ENCODE data around the gene TMEM272. TPM values are rescaled to one million over a fixed set of nuclear protein-coding genes. Genes with fewer than 3 reads are reported as not detected.

Gene TMEM272
- total and polyA plus RNA-seq, 2 experiments from 2014 or later, result 0.11 to 0.76 TPM

DNA sequence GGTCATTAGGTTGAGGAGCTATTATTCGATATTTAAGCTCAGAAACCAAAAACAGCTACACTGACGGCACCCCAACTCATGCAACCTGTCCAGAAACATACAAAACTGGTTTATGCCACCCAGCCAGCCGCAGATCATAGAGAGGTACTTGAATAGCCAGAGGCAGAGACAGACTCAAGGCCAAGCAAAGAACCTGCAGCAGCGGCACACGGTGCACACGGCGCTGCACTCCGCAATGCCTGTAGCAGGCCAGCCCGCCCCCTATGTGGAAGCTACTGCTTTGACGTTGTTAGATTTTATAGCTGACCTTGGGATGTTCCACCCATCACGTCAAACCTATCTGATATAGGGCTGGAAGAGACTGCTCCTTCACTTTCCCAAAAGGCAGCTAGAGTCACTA is 29.1 kb downstream of the TMEM272 start:
- DNase-seq (ENCODE audit: low spot score), result no peak
- no peaks in the 10 kb centered on the region for H3K36me3 ChIP-seq (ENCODE audit: insufficient read depth)
- Mint-ChIP-seq H3K27ac (no peak overlapping the region), H3K4me3 (no peak overlapping the region), H3K27me3 (ENCODE audit: insufficient read depth, low read depth, poor library complexity) (peaks cover 4% of the 10 kb centered on the region), H3K4me1 (peaks cover 39% of the 10 kb centered on the region), H3K36me3 (ENCODE audit: low read depth) (no peaks in the 10 kb centered on the region), H3K9me3 (no peaks in the 10 kb centered on the region)
- no peaks in the 10 kb centered on the region for H4K20me1 ChIP-seq (replicated peaks; ENCODE audit: insufficient read depth)
- H3K27me3 ChIP-seq (ENCODE audit: insufficient read depth), result no peaks in the 10 kb centered on the region
- no peak overlapping the region for H2AFZ ChIP-seq
- no peak overlapping the region for H3K27ac ChIP-seq (ENCODE audit: low read depth)
- H3K4me1 ChIP-seq (ENCODE audit: insufficient read depth), result peaks cover 31% of the 10 kb centered on the region
- no peak for ATAC-seq
- no peak overlapping the region for H3K4me2 ChIP-seq
- H3K9me2 ChIP-seq (ENCODE audit: insufficient read depth), result no peaks in the 10 kb centered on the region
- no peak for TF ChIP-seq ZNF331 (CRISPR knock-in tag; IDR thresholded peaks at IDR 0.05; ENCODE audit: low read depth)
- TF ChIP-seq JUNB (IDR thresholded peaks at IDR 0.05; ENCODE audit: unreplicated experiment), result no peak
- TF ChIP-seq POLR2AphosphoS5 (IDR thresholded peaks at IDR 0.05; ENCODE audit: low read depth), result no peak
- TF ChIP-seq, protein P1, sequence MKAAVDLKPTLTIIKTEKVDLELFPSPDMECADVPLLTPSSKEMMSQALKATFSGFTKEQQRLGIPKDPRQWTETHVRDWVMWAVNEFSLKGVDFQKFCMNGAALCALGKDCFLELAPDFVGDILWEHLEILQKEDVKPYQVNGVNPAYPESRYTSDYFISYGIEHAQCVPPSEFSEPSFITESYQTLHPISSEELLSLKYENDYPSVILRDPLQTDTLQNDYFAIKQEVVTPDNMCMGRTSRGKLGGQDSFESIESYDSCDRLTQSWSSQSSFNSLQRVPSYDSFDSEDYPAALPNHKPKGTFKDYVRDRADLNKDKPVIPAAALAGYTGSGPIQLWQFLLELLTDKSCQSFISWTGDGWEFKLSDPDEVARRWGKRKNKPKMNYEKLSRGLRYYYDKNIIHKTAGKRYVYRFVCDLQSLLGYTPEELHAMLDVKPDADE (IDR thresholded peaks at IDR 0.05), result no peak
- TF ChIP-seq, protein P2, sequence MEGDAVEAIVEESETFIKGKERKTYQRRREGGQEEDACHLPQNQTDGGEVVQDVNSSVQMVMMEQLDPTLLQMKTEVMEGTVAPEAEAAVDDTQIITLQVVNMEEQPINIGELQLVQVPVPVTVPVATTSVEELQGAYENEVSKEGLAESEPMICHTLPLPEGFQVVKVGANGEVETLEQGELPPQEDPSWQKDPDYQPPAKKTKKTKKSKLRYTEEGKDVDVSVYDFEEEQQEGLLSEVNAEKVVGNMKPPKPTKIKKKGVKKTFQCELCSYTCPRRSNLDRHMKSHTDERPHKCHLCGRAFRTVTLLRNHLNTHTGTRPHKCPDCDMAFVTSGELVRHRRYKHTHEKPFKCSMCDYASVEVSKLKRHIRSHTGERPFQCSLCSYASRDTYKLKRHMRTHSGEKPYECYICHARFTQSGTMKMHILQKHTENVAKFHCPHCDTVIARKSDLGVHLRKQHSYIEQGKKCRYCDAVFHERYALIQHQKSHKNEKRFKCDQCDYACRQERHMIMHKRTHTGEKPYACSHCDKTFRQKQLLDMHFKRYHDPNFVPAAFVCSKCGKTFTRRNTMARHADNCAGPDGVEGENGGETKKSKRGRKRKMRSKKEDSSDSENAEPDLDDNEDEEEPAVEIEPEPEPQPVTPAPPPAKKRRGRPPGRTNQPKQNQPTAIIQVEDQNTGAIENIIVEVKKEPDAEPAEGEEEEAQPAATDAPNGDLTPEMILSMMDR (conservative IDR thresholded peaks at IDR 0.05; ENCODE audit: low read depth in 2 of 2), result no peak
- no peak for TF ChIP-seq ZNF114 (CRISPR knock-in tag; IDR thresholded peaks at IDR 0.05)
- no peak for TF ChIP-seq CREB1 (CRISPR knock-in tag; IDR thresholded peaks at IDR 0.05; ENCODE audit: low read depth)
- no peak for TF ChIP-seq NANOG (IDR thresholded peaks at IDR 0.05; ENCODE audit: borderline replicate concordance)
- no peaks in the 10 kb centered on the region for H3F3A ChIP-seq (replicated peaks; ENCODE audit: low read depth)
- H3K79me2 ChIP-seq (replicated peaks; ENCODE audit: insufficient read depth), result no peaks in the 10 kb centered on the region
- no peak overlapping the region for H3K4me3 ChIP-seq

- Mint-ChIP-seq H3K4me1 (peaks cover 39% of the 10 kb centered on the region), H3K36me3 (ENCODE audit: low read depth) (no peaks in the 10 kb centered on the region), H3K27me3 (ENCODE audit: insufficient read depth, low read depth, poor library complexity) (peaks cover 5% of the 10 kb centered on the region), H3K9me3 (no peaks in the 10 kb centered on the region), H3K27ac (peak overlapping the region; percentile 49; the same call in 1 of the 2 replicates), H3K4me3 (no peak overlapping the region)
- Histone ChIP-seq H3K4me3 (no peak overlapping the region), H3K4me2 (peak overlapping the region; percentile 27; the same call in 1 of the 2 replicates), H3K36me3 (ENCODE audit: insufficient read depth) (no peaks in the 10 kb centered on the region), H4K20me1 (replicated peaks; ENCODE audit: insufficient read depth) (no peaks in the 10 kb centered on the region), H2AFZ (peak overlapping the region; percentile 94), H3K79me2 (replicated peaks; ENCODE audit: insufficient read depth) (no peaks in the 10 kb centered on the region), H3K27me3 (ENCODE audit: insufficient read depth) (no peaks in the 10 kb centered on the region), H3K27ac (ENCODE audit: low read depth) (no peak overlapping the region), H3K9me2 (ENCODE audit: insufficient read depth) (no peaks in the 10 kb centered on the region), H3F3A (replicated peaks; ENCODE audit: low read depth) (no peaks in the 10 kb centered on the region), H3K4me1 (ENCODE audit: insufficient read depth) (peaks cover 31% of the 10 kb centered on the region)
- TF ChIP-seq CREB1 (CRISPR knock-in tag; IDR thresholded peaks at IDR 0.05; ENCODE audit: low read depth), result no peak
- TF ChIP-seq, protein P2 (conservative IDR thresholded peaks at IDR 0.05; ENCODE audit: low read depth in 2 of 2), result peak; percentile 76 to 98
- DNase-seq (ENCODE audit: low spot score) (peak; percentile 89), ATAC-seq (peak; percentile 81)
Observed at GRCh38 chr13:51814825-51815650, 29.9 kb downstream of the TMEM272 start.

All from GM23338 (cell line).